IMR-90 (cell line): ENCODE data around the gene KIFC3. TPM values are rescaled to one million over a fixed set of nuclear protein-coding genes. Genes with fewer than 3 reads are reported as not detected.

ENCODE experiments used
- ATAC-seq: fragments of 200-7000 bp; cut with Tn5 transposase; 2 replicates; pipeline ENCODE4 v1.9.1; 2020; ENCODE audit warnings: low read depth, mild to moderate bottlenecking, moderate library complexity
- BruUV-seq: library from RNA; stranded (reverse); fragments of 400-500 nt; replicated peaks from 2 replicates; lab custom pipeline; 2021; lab: Mats Ljungman, UMichigan
- CTCF ChIA-PET: fragments of 300-600 bp; formaldehyde crosslinking; extraction: SDS; loops from one replicate; lab custom pipeline; 2021; ENCODE audit warnings: antibody characterized with exemption; lab: Yijun Ruan, JAX
- POLR2A ChIA-PET: fragments of 300-600 bp; sonication (Branson Sonifier 250); formaldehyde crosslinking; loops from one replicate; lab custom pipeline; 2022; ENCODE audit warnings: antibody characterized with exemption; ENCODE audit not compliant: unreplicated experiment; lab: Charles Lee
- DNase-seq: peaks from one replicate; pipeline ENCODE4 v3.0.0; 2013
- H2AFZ ChIP-seq: replicated peaks from 2 replicates; pipeline ENCODE3; 2013; ENCODE audit warnings: low read length, mild to moderate bottlenecking; ENCODE audit not compliant: poor library complexity
- H2AK5ac ChIP-seq: 2 replicates; pipeline ENCODE4 v1.6.1; 2013; ENCODE audit warnings: low read depth, low read length, inconsistent platforms
- H2AK9ac ChIP-seq: replicated peaks from 2 replicates; pipeline ENCODE3; 2013; ENCODE audit warnings: mild to moderate bottlenecking, low read depth, low read length, moderate library complexity; ENCODE audit not compliant: poor library complexity
- H2BK120ac ChIP-seq: 2 replicates; pipeline ENCODE4 v1.6.1; 2013; ENCODE audit warnings: low read depth, low read length, inconsistent platforms
- H2BK15ac ChIP-seq: 3 replicates; pipeline ENCODE4 v1.6.1; 2013; ENCODE audit warnings: low read depth, low read length, inconsistent platforms
- H2BK20ac ChIP-seq: 2 replicates; pipeline ENCODE4 v1.6.1; 2013; ENCODE audit warnings: low read depth, mild to moderate bottlenecking, inconsistent platforms, low read length, moderate library complexity
- H2BK5ac ChIP-seq: 2 replicates; pipeline ENCODE4 v1.6.1; 2013; ENCODE audit warnings: mild to moderate bottlenecking, low read depth, low read length, inconsistent platforms; ENCODE audit not compliant: poor library complexity, severe bottlenecking
- H3K14ac ChIP-seq: replicated peaks from 2 replicates; pipeline ENCODE4 v1.6.1; 2013; ENCODE audit warnings: low read depth, low read length, inconsistent platforms
- H3K18ac ChIP-seq: 2 replicates; pipeline ENCODE4 v1.6.1; 2013; ENCODE audit warnings: low read depth, low read length, control low read depth
- H3K23ac ChIP-seq: 2 replicates; pipeline ENCODE4 v1.6.1; 2013; ENCODE audit warnings: low read depth, low read length, inconsistent platforms
- H3K27ac ChIP-seq: 2 replicates; pipeline ENCODE4 v1.5.1; 2013; ENCODE audit warnings: mild to moderate bottlenecking, control low read depth, low read length; ENCODE audit not compliant: insufficient read depth
- H3K27me3 ChIP-seq: 2 replicates; pipeline ENCODE4 v1.6.1; 2013; ENCODE audit warnings: low read length; ENCODE audit not compliant: control insufficient read depth, insufficient read depth
- H3K36me3 ChIP-seq: 2 replicates; pipeline ENCODE4 v1.6.1; 2013; ENCODE audit warnings: low read length, mixed read lengths; ENCODE audit not compliant: control insufficient read depth, insufficient read depth
- H3K4ac ChIP-seq: 2 replicates; pipeline ENCODE4 v1.6.1; 2013; ENCODE audit warnings: low read depth, low read length, inconsistent platforms
- H3K4me1 ChIP-seq: 2 replicates; pipeline ENCODE4 v1.6.1; 2013; ENCODE audit warnings: low read length, mixed read lengths; ENCODE audit not compliant: control insufficient read depth, insufficient read depth
- H3K4me2 ChIP-seq: 2 replicates; pipeline ENCODE4 v1.6.1; 2013; ENCODE audit warnings: low read depth, mild to moderate bottlenecking, control low read depth, low read length, moderate library complexity
- H3K4me3 ChIP-seq: 2 replicates; pipeline ENCODE4 v1.5.1; 2013; ENCODE audit warnings: low read depth, mild to moderate bottlenecking, control low read depth, low read length, moderate library complexity; ENCODE audit not compliant: insufficient read depth
- H3K56ac ChIP-seq: 2 replicates; pipeline ENCODE4 v1.6.1; 2013; ENCODE audit warnings: low read length, inconsistent platforms; ENCODE audit not compliant: insufficient read depth; ENCODE audit errors: extremely low read depth
- H3K79me1 ChIP-seq, 2 experiments: 2 replicates each; pipeline ENCODE4 v1.6.1; 2013; ENCODE audit warnings: low read length in 2 of 2, inconsistent platforms in 1 of 2, low read depth in 1 of 2
- H3K9ac ChIP-seq: 2 replicates; pipeline ENCODE4 v1.6.1; 2013; ENCODE audit warnings: low read depth, low read length, control low read depth
- H3K9me1 ChIP-seq: 2 replicates; pipeline ENCODE4 v1.6.1; 2013; ENCODE audit warnings: low read length, inconsistent platforms; ENCODE audit not compliant: insufficient read depth
- H3K9me3 ChIP-seq: 2 replicates; pipeline ENCODE4 v1.6.1; 2013; ENCODE audit warnings: low read length; ENCODE audit not compliant: control insufficient read depth, insufficient read depth
- H4K20me1 ChIP-seq: 2 replicates; pipeline ENCODE4 v1.6.1; 2013; ENCODE audit warnings: low read length, inconsistent platforms; ENCODE audit not compliant: insufficient read depth
- H4K5ac ChIP-seq: 2 replicates; pipeline ENCODE4 v1.6.1; 2013; ENCODE audit warnings: mild to moderate bottlenecking, low read depth, low read length, control low read depth
- H4K8ac ChIP-seq, 2 experiments: 2 replicates each; pipeline ENCODE4 v1.6.1; 2013; ENCODE audit warnings: low read depth in 2 of 2, low read length in 2 of 2, control low read depth in 1 of 2, inconsistent platforms in 1 of 2
- H4K91ac ChIP-seq: 2 replicates; pipeline ENCODE4 v1.6.1; 2013; ENCODE audit warnings: low read depth, low read length, inconsistent platforms; ENCODE audit not compliant: insufficient read depth
- BHLHE40 ChIP-seq: fragments of 150-350 bp; IDR thresholded peaks from 2 replicates; pipeline ENCODE4 v1.6.1; 2016; ENCODE audit warnings: mild to moderate bottlenecking, low read depth, low read length
- CEBPB ChIP-seq: IDR thresholded peaks from 2 replicates; pipeline ENCODE4 v1.6.1; 2012; ENCODE audit warnings: low read depth, low read length, improper control_type of control experiment
- CHD1 ChIP-seq: IDR thresholded peaks from 2 replicates; pipeline ENCODE4 v1.6.1; 2012; ENCODE audit warnings: low read depth, low read length, improper control_type of control experiment
- MAFK ChIP-seq: IDR thresholded peaks from 2 replicates; pipeline ENCODE4 v1.6.1; 2012; ENCODE audit warnings: low read depth, low read length, improper control_type of control experiment
- MAZ ChIP-seq: IDR thresholded peaks from 2 replicates; pipeline ENCODE4 v1.6.1; 2012; ENCODE audit warnings: low read depth, mild to moderate bottlenecking, low read length, improper control_type of control experiment, moderate library complexity, borderline replicate concordance
- MXI1 ChIP-seq: IDR thresholded peaks from 2 replicates; pipeline ENCODE4 v1.6.1; 2012; ENCODE audit warnings: low read depth, mild to moderate bottlenecking, low read length, moderate library complexity, borderline replicate concordance
- NFE2L2 ChIP-seq: fragments of 150-350 bp; IDR thresholded peaks from 2 replicates; pipeline ENCODE4 v1.6.1; 2016; ENCODE audit warnings: low read depth, mild to moderate bottlenecking, low read length
- POLR2A ChIP-seq: IDR thresholded peaks from 2 replicates; pipeline ENCODE4 v1.6.1; 2012; ENCODE audit warnings: mild to moderate bottlenecking, low read depth, low read length
- RAD21 ChIP-seq: IDR thresholded peaks from 2 replicates; pipeline ENCODE4 v1.6.1; 2012; ENCODE audit warnings: low read length, improper control_type of control experiment
- RCOR1 ChIP-seq: IDR thresholded peaks from 2 replicates; pipeline ENCODE4 v1.6.1; 2012; ENCODE audit warnings: mild to moderate bottlenecking, low read length, improper control_type of control experiment; ENCODE audit not compliant: insufficient replicate concordance
- RFX5 ChIP-seq: IDR thresholded peaks from 2 replicates; pipeline ENCODE4 v1.8.0; 2012; ENCODE audit warnings: low read depth, mild to moderate bottlenecking, low read length, moderate library complexity
- SMC3 ChIP-seq: fragments of 150-350 bp; IDR thresholded peaks from 2 replicates; pipeline ENCODE4 v1.6.1; 2016; ENCODE audit warnings: low read depth, mild to moderate bottlenecking, antibody characterized with exemption, low read length, moderate library complexity
- WGBS, 2 experiments: methylation state at CpG; one replicate each; pipeline versions ENCODE4 v1.1.5 to v1.1.7; 2013; ENCODE audit warnings: missing lambda C conversion rate in 2 of 2; ENCODE audit not compliant: insufficient read length in 1 of 2; ENCODE audit errors: extremely low coverage in 2 of 2; 5-methylcytosine and 5-hydroxymethylcytosine counted together
- dilution Hi-C: fragments of 300-500 bp; cut with HindIII; formaldehyde crosslinking; loops from one replicate; pipeline ENCODE4 v1.14.3; 2018; ENCODE audit warnings: low sequenced_read_pairs; ENCODE audit not compliant: unreplicated experiment
- in situ Hi-C: fragments of 300-500 bp; cut with MboI; formaldehyde crosslinking; loops from 3 replicates; pipeline ENCODE4 v1.14.3; 2019; ENCODE audit warnings: low sequenced_read_pairs, inconsistent platforms, mixed read lengths
- intact Hi-C: fragments of 100-400 bp; cut with micrococcal nuclease; formaldehyde crosslinking; loops from 2 replicates; pipeline ENCODE4 v1.10.0; 2022
- polyA plus RNA-seq, 3 experiments: library from polyadenylated mRNA; depleted of rRNA; stranded (reverse); fragments of >200 nt; gene quantifications; 2 replicates each; pipeline ENCODE4 v1.2.3, GENCODE V29; 2012; ENCODE audit warnings: low replicate concordance in 1 of 3
- total RNA-seq: library from RNA; depleted of rRNA; stranded (reverse); fragments of >200 nt; gene quantifications from 2 replicates; pipeline ENCODE4 v1.2.3, GENCODE V29; 2012
- TF ChIP-seq, protein P1 (sequence below): fragments of 150-350 bp; IDR thresholded peaks from 2 replicates; pipeline ENCODE4 v1.6.1; 2017; ENCODE audit warnings: mild to moderate bottlenecking, antibody characterized with exemption, low read length, low read depth
- TF ChIP-seq, protein P2 (sequence below): conservative IDR thresholded peaks from 2 replicates; pipeline ENCODE4 v1.5.1; 2012; ENCODE audit warnings: mild to moderate bottlenecking, low read depth, low read length, improper control_type of control experiment

KIFC3 gene
- total and polyA plus RNA-seq, 2 of the 4 experiments (the other 2 are of a cell fraction): 48.6 to 62.5 TPM

DNA sequence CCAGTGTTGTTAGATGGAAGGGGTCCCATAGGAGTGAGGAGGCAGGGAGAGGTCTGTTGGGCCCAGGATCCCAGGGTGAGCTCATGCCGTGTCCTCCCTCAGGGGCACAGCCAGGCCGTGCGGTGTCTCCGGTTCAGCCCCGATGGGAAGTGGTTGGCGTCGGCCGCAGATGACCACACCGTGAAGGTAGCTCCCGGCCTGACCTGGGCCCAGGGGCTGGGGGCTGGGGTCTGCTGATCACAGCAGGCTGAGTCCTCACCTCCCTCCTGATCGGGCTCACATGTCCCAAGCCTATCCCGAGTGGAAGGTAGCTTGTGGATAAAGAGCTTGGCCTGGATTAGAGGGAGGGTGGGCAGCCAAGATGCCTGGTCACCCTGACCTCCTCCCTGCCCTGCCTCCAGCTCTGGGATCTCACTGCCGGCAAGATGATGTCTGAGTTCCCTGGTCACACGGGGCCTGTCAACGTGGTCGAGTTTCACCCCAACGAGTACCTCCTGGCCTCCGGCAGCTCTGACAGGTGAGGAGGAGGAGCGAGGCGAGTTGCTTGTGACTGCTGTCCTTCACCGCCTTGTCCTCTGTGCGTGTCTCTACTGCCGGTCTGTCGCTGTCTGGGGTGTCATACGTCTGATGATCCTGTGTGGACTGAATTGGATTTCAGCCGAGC is 50.6 kb downstream of the KIFC3 start:
- dilution Hi-C loops: no loop called here
- Histone ChIP-seq H3K9me3 (no peaks in the 10 kb centered on the region), H3K79me1 (no peaks in the 10 kb centered on the region), H3K23ac (no peak overlapping the region), H2AK5ac (no peak overlapping the region), H2BK120ac (no peak overlapping the region), H4K20me1 (no peaks in the 10 kb centered on the region), H4K5ac (no peak overlapping the region), H3K4me3 (no peak overlapping the region), H3K36me3 (peaks cover 30% of the 10 kb centered on the region), H2AFZ (no peak overlapping the region), H2BK20ac (no peak overlapping the region), H3K9ac (no peak overlapping the region), H3K14ac (no peak overlapping the region; the same call in 1 of the 2 replicates), H2AK9ac (peak overlapping the region; percentile 49), H3K4me2 (no peak overlapping the region), H3K56ac (no peak overlapping the region), H4K8ac (no peak overlapping the region), H3K27me3 (no peaks in the 10 kb centered on the region), H3K4ac (no peak overlapping the region), H4K91ac (no peak overlapping the region), H2BK5ac (no peak overlapping the region), H3K27ac (no peak overlapping the region), H2BK15ac (no peak overlapping the region), H3K18ac (no peak overlapping the region), H3K4me1 (no peaks in the 10 kb centered on the region), H3K9me1 (no peaks in the 10 kb centered on the region)
- TF ChIP-seq CHD1: no peak
- no peak for TF ChIP-seq BHLHE40
- no peak for TF ChIP-seq MAZ
- TF ChIP-seq, protein P1, sequence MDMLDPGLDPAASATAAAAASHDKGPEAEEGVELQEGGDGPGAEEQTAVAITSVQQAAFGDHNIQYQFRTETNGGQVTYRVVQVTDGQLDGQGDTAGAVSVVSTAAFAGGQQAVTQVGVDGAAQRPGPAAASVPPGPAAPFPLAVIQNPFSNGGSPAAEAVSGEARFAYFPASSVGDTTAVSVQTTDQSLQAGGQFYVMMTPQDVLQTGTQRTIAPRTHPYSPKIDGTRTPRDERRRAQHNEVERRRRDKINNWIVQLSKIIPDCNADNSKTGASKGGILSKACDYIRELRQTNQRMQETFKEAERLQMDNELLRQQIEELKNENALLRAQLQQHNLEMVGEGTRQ: no peak
- TF ChIP-seq CEBPB: no peak
- TF ChIP-seq NFE2L2: no peak
- no peak for TF ChIP-seq SMC3
- no peak for TF ChIP-seq MXI1
- TF ChIP-seq, protein P2, sequence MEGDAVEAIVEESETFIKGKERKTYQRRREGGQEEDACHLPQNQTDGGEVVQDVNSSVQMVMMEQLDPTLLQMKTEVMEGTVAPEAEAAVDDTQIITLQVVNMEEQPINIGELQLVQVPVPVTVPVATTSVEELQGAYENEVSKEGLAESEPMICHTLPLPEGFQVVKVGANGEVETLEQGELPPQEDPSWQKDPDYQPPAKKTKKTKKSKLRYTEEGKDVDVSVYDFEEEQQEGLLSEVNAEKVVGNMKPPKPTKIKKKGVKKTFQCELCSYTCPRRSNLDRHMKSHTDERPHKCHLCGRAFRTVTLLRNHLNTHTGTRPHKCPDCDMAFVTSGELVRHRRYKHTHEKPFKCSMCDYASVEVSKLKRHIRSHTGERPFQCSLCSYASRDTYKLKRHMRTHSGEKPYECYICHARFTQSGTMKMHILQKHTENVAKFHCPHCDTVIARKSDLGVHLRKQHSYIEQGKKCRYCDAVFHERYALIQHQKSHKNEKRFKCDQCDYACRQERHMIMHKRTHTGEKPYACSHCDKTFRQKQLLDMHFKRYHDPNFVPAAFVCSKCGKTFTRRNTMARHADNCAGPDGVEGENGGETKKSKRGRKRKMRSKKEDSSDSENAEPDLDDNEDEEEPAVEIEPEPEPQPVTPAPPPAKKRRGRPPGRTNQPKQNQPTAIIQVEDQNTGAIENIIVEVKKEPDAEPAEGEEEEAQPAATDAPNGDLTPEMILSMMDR: no peak
- TF ChIP-seq RCOR1: no peak
- no peak for TF ChIP-seq MAFK
- TF ChIP-seq RAD21: no peak
- no peak for TF ChIP-seq POLR2A
- TF ChIP-seq RFX5: no peak
- DNase-seq (no peak), ATAC-seq (no peak)
- WGBS, 2 experiments: 88% methylated on average over 15 of the region's 26 CpGs; no CpG with 5 or more reads in 1 of the 2 experiments
- CTCF ChIA-PET: no interaction called here
- in situ Hi-C loops: loop anchor here (10.0 kb wide), 2 partner anchors 113 to 253 kb away; partner anchors contain the start of genes USB1 and ZNF319
- BruUV-seq: no TSS peak
- POLR2A ChIA-PET: no interaction called here
- intact Hi-C loops: no loop called here
